Naive thymus-derived CD4-positive, alpha-beta T cell (primary cell): Measurements from ENCODE around the gene ANXA4. TPM values are rescaled to one million over a fixed set of nuclear protein-coding genes. Genes with fewer than 3 reads are reported as not detected.

Source experiments
- ATAC-seq: fragments of 150-1000 bp; cut with Tn5 transposase; 2 replicates; pipeline ENCODE4 v1.10.0; 2021; ENCODE audit warnings: mild to moderate bottlenecking, moderate library complexity
- CTCF ChIA-PET: fragments of 350-600 bp; sonication (Branson Sonifier 250); formaldehyde crosslinking; loops from one replicate; lab custom pipeline; 2021; ENCODE audit warnings: antibody characterized with exemption; lab: Charles Lee
- POLR2A ChIA-PET: fragments of 350-600 bp; sonication (Branson Sonifier 250); formaldehyde crosslinking; loops from one replicate; lab custom pipeline; 2021; ENCODE audit warnings: antibody characterized with exemption, inconsistent platforms; lab: Charles Lee
- DNase-seq, 9 donors: peaks; one replicate each; pipeline versions ENCODE4 v3.0.0 to v3.0.0-alpha.2; 2020 to 2022; ENCODE audit warnings: mixed read lengths in 1 of 9
- H3K27ac ChIP-seq: one replicate; pipeline ENCODE4 v1.7.0; 2013; ENCODE audit warnings: mild to moderate bottlenecking, low read depth, low read length, moderate library complexity
- H3K27me3 ChIP-seq, 2 donors: one replicate each; pipeline ENCODE4 v1.7.0; 2013; ENCODE audit warnings: low read length in 2 of 2, mild to moderate bottlenecking in 2 of 2, moderate library complexity in 2 of 2; ENCODE audit not compliant: control insufficient read depth in 2 of 2, insufficient read depth in 2 of 2
- H3K36me3 ChIP-seq, 3 experiments: 1 replicate in 2 of 3; 2 replicates in 1 of 3; pipeline ENCODE4 v1.7.0; 2013; ENCODE audit warnings: low read length in 3 of 3, mild to moderate bottlenecking in 3 of 3, moderate library complexity in 1 of 3; ENCODE audit not compliant: insufficient read depth in 3 of 3, control insufficient read depth in 2 of 3
- H3K4me1 ChIP-seq, 2 donors: one replicate each; pipeline ENCODE4 v1.7.0; 2013; ENCODE audit warnings: low read length in 2 of 2, mild to moderate bottlenecking in 2 of 2, moderate library complexity in 1 of 2; ENCODE audit not compliant: control insufficient read depth in 2 of 2, insufficient read depth in 2 of 2
- H3K4me3 ChIP-seq: 2 replicates; pipeline ENCODE4 v1.7.0; 2013; ENCODE audit warnings: mild to moderate bottlenecking, low read length
- H3K9me3 ChIP-seq, 3 experiments: 1 replicate in 2 of 3; 2 replicates in 1 of 3; pipeline ENCODE4 v1.7.0; 2013; ENCODE audit warnings: low read length in 3 of 3; ENCODE audit not compliant: control insufficient read depth in 2 of 3
- H3K27ac Mint-ChIP-seq, 9 donors: one replicate each; pipeline ENCODE4 v1.8.0; 2020 to 2022; ENCODE audit warnings: mixed read lengths in 9 of 9, mild to moderate bottlenecking in 8 of 9, moderate library complexity in 5 of 9, inconsistent platforms in 2 of 9
- H3K27me3 Mint-ChIP-seq, 5 donors: one replicate each; pipeline ENCODE4 v1.8.0; 2021 to 2022; ENCODE audit warnings: mixed read lengths in 5 of 5, mild to moderate bottlenecking in 1 of 5
- H3K36me3 Mint-ChIP-seq, 5 donors: one replicate each; pipeline ENCODE4 v1.8.0; 2020 to 2022; ENCODE audit warnings: mixed read lengths in 5 of 5, mild to moderate bottlenecking in 3 of 5, inconsistent platforms in 1 of 5
- H3K4me1 Mint-ChIP-seq, 7 donors: one replicate each; pipeline ENCODE4 v1.8.0; 2020 to 2022; ENCODE audit warnings: mixed read lengths in 7 of 7, mild to moderate bottlenecking in 3 of 7, inconsistent platforms in 1 of 7
- H3K4me3 Mint-ChIP-seq, 10 donors: one replicate each; pipeline ENCODE4 v1.8.0; 2020 to 2022; ENCODE audit warnings: mild to moderate bottlenecking in 10 of 10, mixed read lengths in 10 of 10, moderate library complexity in 6 of 10, inconsistent platforms in 2 of 10
- H3K9me3 Mint-ChIP-seq, 11 donors: one replicate each; pipeline ENCODE4 v1.8.0; 2020 to 2022; ENCODE audit warnings: mixed read lengths in 11 of 11, mild to moderate bottlenecking in 4 of 11, inconsistent platforms in 1 of 11, moderate library complexity in 1 of 11
- intact Hi-C, 2 donors: fragments of 100-400 bp; cut with micrococcal nuclease; formaldehyde crosslinking; loops; one replicate each; pipeline ENCODE4 v1.15.1; 2023
- polyA plus RNA-seq, 2 donors: library from polyadenylated mRNA; unstranded; fragments of 300-500 nt; fragmentation: Illumina TruSeq; gene quantifications; one replicate each; pipeline ENCODE4 v1.2.3, GENCODE V29; 2021
- total RNA-seq, 6 experiments: library from RNA in 5 of 6; stranded (reverse) in 5 of 6; gene quantifications; 1 replicate in 5 of 6; 2 replicates in 1 of 6; pipeline ENCODE4 v1.2.3 and lab custom pipeline; 2021 to 2026

Gene ANXA4
- total and polyA plus RNA-seq, 7 experiments from 2014 or later, result 3.1 to 75.6 (median 11.5) TPM

DNA sequence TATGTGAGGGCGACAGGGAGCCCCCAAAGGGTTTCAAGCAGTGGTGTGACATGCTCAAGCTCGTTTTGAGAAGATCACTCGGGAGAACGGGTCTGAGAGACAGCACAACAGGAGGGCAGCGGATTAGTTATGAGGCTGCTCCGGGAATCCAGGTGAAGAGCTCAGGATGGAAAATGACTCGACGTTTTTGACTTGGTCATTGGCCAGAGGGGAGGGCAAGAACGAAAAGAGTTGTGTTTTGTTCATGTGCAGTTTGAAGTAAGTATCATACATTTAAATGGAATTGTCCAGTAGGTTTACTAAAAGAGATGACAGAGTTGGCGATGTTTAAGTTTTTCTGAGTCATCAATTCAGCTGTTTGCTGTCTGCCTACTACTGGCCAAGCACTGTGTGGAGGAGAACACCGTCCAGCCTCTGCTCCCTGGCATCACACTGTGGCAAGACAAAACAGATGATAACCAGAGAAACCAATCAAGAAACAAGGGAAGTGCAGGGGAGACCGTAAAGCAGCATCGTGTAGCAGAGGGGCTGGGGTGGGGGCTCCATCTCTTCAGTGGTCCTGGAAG is 25.3 kb upstream of the ANXA4 start:
- intact Hi-C loops, result loop anchor here in 1 of 2 donors (10.0 kb wide), 1 partner anchor 282 kb away; the partner anchor contains the start of gene NFU1
- no peak for ATAC-seq
- Mint-ChIP-seq H3K4me3 (no peak overlapping the region), H3K4me1 (peaks cover 6 to 30% (median 18%) of the 10 kb centered on the region in 7 donors), H3K36me3 (peaks cover 0 to 1% (median 0%) of the 10 kb centered on the region in 5 donors), H3K27me3 (peaks cover 0 to 3% (median 0%) of the 10 kb centered on the region in 5 donors), H3K9me3 (peaks cover 0 to under 1% (median 0%) of the 10 kb centered on the region in 11 donors), H3K27ac (peak overlapping the region in 1 of 9 donors; percentile 77)
- no peaks in the 10 kb centered on the region for H3K27me3 ChIP-seq
- H3K27ac ChIP-seq, result no peak overlapping the region
- no peaks in the 10 kb centered on the region for H3K36me3 ChIP-seq
- H3K4me3 ChIP-seq, result no peak overlapping the region
- CTCF ChIA-PET, result interaction anchor here (0.8 to 4.8 kb wide), 11 partner anchors 8 to 156 kb away, joined by 3 to 37 read pairs (median 4); no protein-coding TSS in a partner anchor
- peaks cover 4 to 5% of the 10 kb centered on the region in 2 donors for H3K4me1 ChIP-seq
- POLR2A ChIA-PET, result interaction anchor here (0.6 to 6.7 kb wide), 7 partner anchors 8 to 156 kb away, joined by 3 to 73 read pairs (median 3); partner anchors contain the start of gene AAK1
- H3K9me3 ChIP-seq, result no peaks in the 10 kb centered on the region
- no peak for DNase-seq

DNA sequence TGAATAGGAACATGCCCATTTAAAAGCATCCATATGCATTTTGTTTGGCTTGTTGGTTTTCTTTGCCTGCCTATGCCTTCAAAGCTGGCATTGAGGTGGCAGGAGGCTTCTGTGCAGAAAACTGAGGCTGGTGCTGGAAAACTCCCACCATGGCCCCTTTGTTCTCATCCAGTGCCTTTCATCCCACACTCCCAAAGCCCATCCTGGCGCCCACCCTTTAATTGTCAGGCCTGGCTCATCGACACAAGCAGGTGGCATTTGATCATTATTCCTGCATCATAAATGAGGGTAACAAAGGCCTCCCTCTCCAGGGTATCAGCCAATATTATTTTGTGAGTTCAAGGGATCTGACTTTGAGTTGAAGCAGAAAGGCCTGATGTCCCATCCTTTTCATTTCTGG is 24.7 kb upstream of the ANXA4 start:
- H3K27me3 ChIP-seq, result no peaks in the 10 kb centered on the region
- Mint-ChIP-seq H3K36me3 (peaks cover 0 to 1% (median 0%) of the 10 kb centered on the region in 5 donors), H3K4me3 (no peak overlapping the region), H3K4me1 (peaks cover 6 to 26% (median 17%) of the 10 kb centered on the region in 7 donors), H3K9me3 (no peaks in the 10 kb centered on the region), H3K27ac (no peak overlapping the region), H3K27me3 (peaks cover 0 to 3% (median 0%) of the 10 kb centered on the region in 5 donors)
- H3K4me3 ChIP-seq, result no peak overlapping the region
- H3K4me1 ChIP-seq, result peaks cover 4 to 5% of the 10 kb centered on the region in 2 donors
- DNase-seq, result no peak
- ChIA-PET POLR2A (interaction anchor here (0.6 to 6.7 kb wide), 3 partner anchors 21 to 72 kb away, joined by 3 to 49 read pairs (median 4); no protein-coding TSS in a partner anchor), CTCF (interaction anchor here (0.6 to 4.8 kb wide), 8 partner anchors 9 to 157 kb away, joined by 3 to 37 read pairs (median 5); no protein-coding TSS in a partner anchor)
- no peak for ATAC-seq
- no peak overlapping the region for H3K27ac ChIP-seq
- intact Hi-C loops, result loop anchor here in 1 of 2 donors (10.0 kb wide), 1 partner anchor 282 kb away; the partner anchor contains the start of gene NFU1
- H3K36me3 ChIP-seq, result no peaks in the 10 kb centered on the region
- no peaks in the 10 kb centered on the region for H3K9me3 ChIP-seq

DNA sequence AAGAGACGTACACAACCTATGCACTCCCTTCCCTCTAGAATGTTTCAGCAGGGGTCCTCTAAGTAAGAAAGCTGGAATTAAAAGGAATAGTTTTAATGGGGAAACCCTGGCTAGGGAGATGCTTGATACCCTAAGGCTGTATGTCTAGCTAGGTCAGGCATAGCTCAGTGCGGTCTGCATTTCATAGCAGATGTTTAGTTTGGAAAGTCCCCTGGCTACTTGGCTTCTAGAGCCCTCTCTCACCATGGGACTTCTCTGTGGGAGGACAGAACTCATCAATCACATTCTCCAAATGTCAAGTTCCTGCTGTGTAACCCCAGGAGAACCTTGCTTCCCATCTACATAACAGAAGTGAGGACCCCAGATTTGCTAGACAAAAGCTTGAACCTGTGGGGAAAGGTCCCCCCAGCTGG is 24.1 kb upstream of the ANXA4 start:
- Histone ChIP-seq H3K27ac (no peak overlapping the region), H3K4me1 (peaks cover 4 to 5% of the 10 kb centered on the region in 2 donors), H3K36me3 (no peaks in the 10 kb centered on the region), H3K27me3 (no peaks in the 10 kb centered on the region), H3K9me3 (no peaks in the 10 kb centered on the region), H3K4me3 (no peak overlapping the region)
- H3K36me3 Mint-ChIP-seq, result peaks cover 0 to 1% (median 0%) of the 10 kb centered on the region in 5 donors
- no peak overlapping the region for H3K4me3 Mint-ChIP-seq
- CTCF ChIA-PET, result interaction anchor here (0.6 to 1.4 kb wide), 4 partner anchors 9 to 128 kb away, joined by 3 to 5 read pairs (median 3); no protein-coding TSS in a partner anchor
- H3K9me3 Mint-ChIP-seq, result no peaks in the 10 kb centered on the region
- H3K27me3 Mint-ChIP-seq, result peaks cover 0 to 3% (median 0%) of the 10 kb centered on the region in 5 donors
- DNase-seq, result no peak
- POLR2A ChIA-PET, result interaction anchor here (0.7 kb wide), 1 partner anchor 73 kb away, joined by 3 read pairs; no protein-coding TSS in a partner anchor
- intact Hi-C loops, result loop anchor here in 1 of 2 donors (10.0 kb wide), 1 partner anchor 283 kb away; the partner anchor contains the start of gene NFU1
- H3K4me1 Mint-ChIP-seq, result peaks cover 6 to 24% (median 17%) of the 10 kb centered on the region in 7 donors
- no peak for ATAC-seq
- peak overlapping the region in 1 of 9 donors; percentile 42 for H3K27ac Mint-ChIP-seq

DNA sequence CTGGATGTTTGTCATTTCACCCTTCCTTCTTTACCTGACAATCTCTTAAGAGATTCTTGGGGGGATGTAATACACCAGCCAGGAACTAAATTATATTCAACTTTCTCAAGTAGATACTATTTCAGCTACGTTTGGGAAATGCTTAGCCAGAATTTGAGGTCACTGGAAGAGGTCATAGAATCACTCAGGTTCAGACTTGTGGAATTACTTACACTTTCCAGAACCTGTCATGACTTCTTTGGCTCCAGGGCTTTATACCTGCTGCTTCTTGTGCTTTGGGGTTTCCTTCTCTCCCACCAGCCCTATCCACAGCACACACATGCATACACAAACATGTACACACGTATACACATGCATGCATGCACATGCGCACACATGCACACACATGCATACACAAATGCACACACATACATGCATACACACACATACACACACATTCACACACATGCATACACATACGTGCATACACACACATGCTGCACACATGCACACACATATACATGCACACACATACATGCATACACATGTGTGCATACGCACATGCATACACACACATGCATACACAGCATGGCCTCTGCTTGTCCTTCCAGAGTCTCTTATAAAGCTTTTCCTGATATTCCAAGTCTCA is 23.5 kb upstream of the ANXA4 start:
- H3K4me1 ChIP-seq, result peaks cover 4 to 5% of the 10 kb centered on the region in 2 donors
- no peaks in the 10 kb centered on the region for H3K27me3 ChIP-seq
- peaks cover 0 to 1% (median 0%) of the 10 kb centered on the region in 5 donors for H3K36me3 Mint-ChIP-seq
- no peak overlapping the region for H3K27ac ChIP-seq
- no peak overlapping the region for H3K4me3 ChIP-seq
- POLR2A ChIA-PET, result interaction anchor here (0.7 to 1.2 kb wide), 2 partner anchors 12 to 74 kb away, joined by 4 to 5 read pairs; no protein-coding TSS in a partner anchor
- H3K27me3 Mint-ChIP-seq, result peaks cover 0 to 3% (median 0%) of the 10 kb centered on the region in 5 donors
- no peak for DNase-seq
- peaks cover 6 to 18% (median 11%) of the 10 kb centered on the region in 7 donors for H3K4me1 Mint-ChIP-seq
- H3K4me3 Mint-ChIP-seq, result no peak overlapping the region
- intact Hi-C loops, result loop anchor here in 1 of 2 donors (10.0 kb wide), 1 partner anchor 284 kb away; the partner anchor contains the start of gene NFU1
- no peaks in the 10 kb centered on the region for H3K9me3 ChIP-seq
- H3K9me3 Mint-ChIP-seq, result no peaks in the 10 kb centered on the region
- no peaks in the 10 kb centered on the region for H3K36me3 ChIP-seq
- CTCF ChIA-PET, result interaction anchor here (0.6 to 1.4 kb wide), 4 partner anchors 8 to 129 kb away, joined by 3 to 5 read pairs (median 3); no protein-coding TSS in a partner anchor
- ATAC-seq, result no peak
- H3K27ac Mint-ChIP-seq, result no peak overlapping the region

DNA sequence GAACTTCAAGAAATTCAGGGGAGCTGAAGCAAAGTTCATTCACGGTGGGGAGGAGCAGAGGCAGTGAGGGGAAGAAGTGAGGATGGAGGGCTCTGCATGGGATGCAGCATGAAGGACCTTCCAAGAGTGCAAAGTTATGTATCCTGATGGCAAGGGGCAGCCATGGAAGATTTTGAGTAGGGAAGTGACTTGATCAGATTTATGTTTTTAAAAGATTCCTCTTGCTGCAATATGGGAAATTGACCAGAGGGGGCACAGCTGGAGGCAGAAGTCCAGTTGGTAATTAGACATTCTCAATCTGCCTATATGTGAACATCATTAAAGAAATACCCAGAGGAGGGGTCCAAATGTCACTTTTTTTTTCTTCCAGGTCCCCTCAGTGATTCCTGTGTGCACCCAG is 21.5 kb upstream of the ANXA4 start:
- H3K9me3 Mint-ChIP-seq, result no peaks in the 10 kb centered on the region
- no peaks in the 10 kb centered on the region for H3K36me3 Mint-ChIP-seq
- ChIA-PET CTCF (interaction anchor here (1.5 kb wide), 1 partner anchor 96 kb away, joined by 5 read pairs; no protein-coding TSS in a partner anchor), POLR2A (no interaction called here)
- DNase-seq, result no peak
- no peaks in the 10 kb centered on the region for H3K36me3 ChIP-seq
- H3K4me3 ChIP-seq, result no peak overlapping the region
- peaks cover 0 to 11% (median 6%) of the 10 kb centered on the region in 7 donors for H3K4me1 Mint-ChIP-seq
- H3K4me3 Mint-ChIP-seq, result no peak overlapping the region
- H3K27me3 Mint-ChIP-seq, result peaks cover 0 to 3% (median 0%) of the 10 kb centered on the region in 5 donors
- H3K27ac ChIP-seq, result no peak overlapping the region
- H3K27ac Mint-ChIP-seq, result no peak overlapping the region
- peaks cover 0 to 4% of the 10 kb centered on the region in 2 donors for H3K4me1 ChIP-seq
- intact Hi-C loops, result loop anchor here (5.0 to 10.0 kb wide), 3 partner anchors 184 to 582 kb away; partner anchors contain the start of gene FAM136A (in 1 of the 2)
- no peak for ATAC-seq
- no peaks in the 10 kb centered on the region for H3K9me3 ChIP-seq
- H3K27me3 ChIP-seq, result no peaks in the 10 kb centered on the region

DNA sequence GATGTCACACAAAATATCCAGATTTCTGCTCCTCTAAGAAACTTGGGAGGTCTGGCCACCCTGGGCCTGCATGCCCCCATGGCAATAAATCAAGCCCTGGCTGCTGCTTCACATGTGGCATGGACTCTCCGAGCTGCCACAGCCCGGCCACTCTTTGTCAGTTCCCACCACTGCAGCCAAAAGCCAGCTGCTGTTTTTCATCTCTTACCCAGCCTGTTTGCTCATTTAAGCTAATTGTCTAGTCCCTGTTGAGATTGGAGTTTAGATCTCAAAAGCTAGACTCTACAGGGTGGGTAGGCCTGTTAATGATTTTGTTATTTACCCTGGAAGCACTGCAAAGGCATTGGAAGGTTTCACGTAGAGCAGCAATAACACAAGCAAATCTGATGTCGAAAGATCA is 20.9 kb upstream of the ANXA4 start:
- peaks cover 0 to 3% (median 0%) of the 10 kb centered on the region in 5 donors for H3K27me3 Mint-ChIP-seq
- H3K9me3 Mint-ChIP-seq, result no peaks in the 10 kb centered on the region
- H3K9me3 ChIP-seq, result no peaks in the 10 kb centered on the region
- DNase-seq (no peak), ATAC-seq (no peak)
- H3K36me3 ChIP-seq, result no peaks in the 10 kb centered on the region
- H3K4me1 ChIP-seq, result peaks cover 0 to 4% of the 10 kb centered on the region in 2 donors
- H3K27me3 ChIP-seq, result no peaks in the 10 kb centered on the region
- H3K36me3 Mint-ChIP-seq, result no peaks in the 10 kb centered on the region
- no peak overlapping the region for H3K4me3 ChIP-seq
- POLR2A ChIA-PET, result no interaction called here
- no peak overlapping the region for H3K27ac ChIP-seq
- peaks cover 0 to 8% (median 6%) of the 10 kb centered on the region in 7 donors for H3K4me1 Mint-ChIP-seq
- H3K4me3 Mint-ChIP-seq, result no peak overlapping the region
- H3K27ac Mint-ChIP-seq, result no peak overlapping the region
- CTCF ChIA-PET, result interaction anchor here (1.5 kb wide), 1 partner anchor 95 kb away, joined by 5 read pairs; no protein-coding TSS in a partner anchor
- intact Hi-C loops, result loop anchor here (5.0 to 10.0 kb wide), 3 partner anchors 184 to 581 kb away; partner anchors contain the start of gene FAM136A (in 1 of the 2)
